HCT116 (cell line): ENCODE data around the gene BCL6. TPM values are rescaled to one million over a fixed set of nuclear protein-coding genes. Genes with fewer than 3 reads are reported as not detected.

Source experiments
- ATAC-seq: fragments of 200-7000 bp; cut with Tn5 transposase; 2 replicates; pipeline ENCODE4 v1.9.1; 2020; ENCODE audit warnings: mild to moderate bottlenecking, moderate library complexity
- BruUV-seq: library from RNA; stranded (reverse); fragments of 400-500 nt; replicated peaks from 2 replicates; lab custom pipeline; 2021; lab: Mats Ljungman, UMichigan
- CTCF ChIA-PET: fragments of 300-600 bp; sonication (Branson Sonifier 250); formaldehyde crosslinking; loops from one replicate; lab custom pipeline; 2021; ENCODE audit warnings: antibody characterized with exemption; lab: Charles Lee
- POLR2A ChIA-PET: fragments of 300-600, 350-600 bp; sonication (Branson Sonifier 250); formaldehyde crosslinking; loops from one replicate; lab custom pipeline; 2021; ENCODE audit warnings: antibody characterized with exemption; lab: Charles Lee
- RAD21 ChIA-PET, 2 experiments: fragments of 300-600 bp; sonication (Branson Sonifier 250); formaldehyde crosslinking; loops; one replicate each; lab custom pipeline; 2023; ENCODE audit warnings: low total read pairs in 2 of 2; ENCODE audit not compliant: uncharacterized antibody in 2 of 2, unreplicated experiment in 2 of 2, low non-redundant PET in 1 of 2; lab: Charles Lee
- DNase-seq: peaks from one replicate; pipeline ENCODE4 v3.0.0-alpha.2; 2010; ENCODE audit warnings: low read depth, low spot score
- H2AFZ ChIP-seq: fragments of 200-600 bp; shearing (Covaris generic), sonication (generic); 2 replicates; pipeline ENCODE4 v1.6.1; 2017; ENCODE audit warnings: low read depth, mixed run types, mixed read lengths, antibody characterized with exemption, low read length; ENCODE audit not compliant: poor library complexity, severe bottlenecking
- H3K27ac ChIP-seq: 2 replicates; pipeline ENCODE4 v1.5.1; 2012; ENCODE audit warnings: low read depth, low read length
- H3K27me3 ChIP-seq: fragments of 200-600 bp; sonication (generic); 2 replicates; pipeline ENCODE4 v1.6.1; 2016; ENCODE audit warnings: mixed run types, low read length, mixed read lengths; ENCODE audit not compliant: insufficient read depth
- H3K36me3 ChIP-seq, 2 experiments: fragments of 200-500 bp in 1 of 2; fragments of 200-600 bp in 1 of 2; sonication (Bioruptor generic) in 1 of 2; sonication (generic) in 1 of 2; 2 replicates each; pipeline versions ENCODE4 v1.5.1 to v1.6.1; 2014 to 2016; ENCODE audit warnings: low read length in 2 of 2, inconsistent platforms in 1 of 2, mixed read lengths in 1 of 2, mixed run types in 1 of 2; ENCODE audit not compliant: insufficient read depth in 2 of 2, control insufficient read depth in 1 of 2
- H3K4me1 ChIP-seq, 2 experiments: fragments of 200-600 bp in 1 of 2; sonication (generic) in 1 of 2; 2 replicates each; pipeline versions ENCODE4 v1.5.1 to v1.6.1; 2012 to 2017; ENCODE audit warnings: low read length in 2 of 2, inconsistent platforms in 1 of 2, mild to moderate bottlenecking in 1 of 2, mixed read lengths in 1 of 2, mixed run types in 1 of 2, moderate library complexity in 1 of 2; ENCODE audit not compliant: insufficient read depth in 2 of 2, control insufficient read depth in 1 of 2
- H3K4me2 ChIP-seq: fragments of 200-600 bp; sonication (generic); 2 replicates; pipeline ENCODE4 v1.6.1; 2017; ENCODE audit warnings: mixed run types, low read length, mixed read lengths
- H3K4me3 ChIP-seq, 2 experiments: fragments of 200-600 bp in 1 of 2; sonication (generic) in 1 of 2; replicated peaks in 1 of 2; 2 replicates each; pipeline ENCODE4 v1.5.1; 2011 to 2016; ENCODE audit warnings: low read length in 2 of 2, control low read depth in 1 of 2, low read depth in 1 of 2, mild to moderate bottlenecking in 1 of 2, mixed read lengths in 1 of 2, mixed run types in 1 of 2
- H3K79me2 ChIP-seq: fragments of 200-600 bp; sonication (generic); 2 replicates; pipeline ENCODE4 v1.6.1; 2017; ENCODE audit warnings: mild to moderate bottlenecking, mixed run types, low read length, moderate library complexity, mixed read lengths; ENCODE audit not compliant: insufficient read depth
- H3K9ac ChIP-seq: fragments of 200-600 bp; sonication (generic); 2 replicates; pipeline ENCODE4 v1.6.1; 2016; ENCODE audit warnings: low read length, mixed read lengths
- H3K9me2 ChIP-seq: fragments of 200-600 bp; sonication (generic), shearing (Covaris generic); 2 replicates; pipeline ENCODE4 v1.6.1; 2017; ENCODE audit warnings: mixed run types, mild to moderate bottlenecking, moderate library complexity; ENCODE audit not compliant: insufficient read depth
- H3K9me3 ChIP-seq, 2 experiments: fragments of 200-500 bp in 1 of 2; fragments of 200-600 bp in 1 of 2; sonication (Bioruptor generic) in 1 of 2; sonication (generic) in 1 of 2; 2 replicates each; pipeline ENCODE4 v1.6.1; 2014 to 2017; ENCODE audit warnings: low read length in 2 of 2, mixed read lengths in 2 of 2, inconsistent platforms in 1 of 2, low read depth in 1 of 2, mild to moderate bottlenecking in 1 of 2, mixed run types in 1 of 2, moderate library complexity in 1 of 2; ENCODE audit not compliant: control insufficient read depth in 1 of 2, insufficient read depth in 1 of 2
- H4K20me1 ChIP-seq: fragments of 200-600 bp; sonication (generic), shearing (Covaris generic); 2 replicates; pipeline ENCODE4 v1.6.1; 2017; ENCODE audit warnings: mixed run types, mild to moderate bottlenecking, moderate library complexity; ENCODE audit not compliant: insufficient read depth
- CEBPB ChIP-seq: IDR thresholded peaks from 2 replicates; pipeline ENCODE4 v1.6.1; 2012; ENCODE audit warnings: low read depth
- EGR1 ChIP-seq: IDR thresholded peaks from 2 replicates; pipeline ENCODE4 v1.6.1; 2012; ENCODE audit warnings: low read depth
- ELF1 ChIP-seq: IDR thresholded peaks from 2 replicates; pipeline ENCODE4 v1.6.1; 2012; ENCODE audit warnings: low read depth, borderline replicate concordance
- FOSL1 ChIP-seq: IDR thresholded peaks from 2 replicates; pipeline ENCODE4 v1.6.1; 2012; ENCODE audit warnings: low read depth
- JUND ChIP-seq: IDR thresholded peaks from 2 replicates; pipeline ENCODE4 v1.6.1; 2012
- POLR2A ChIP-seq: IDR thresholded peaks from 2 replicates; pipeline ENCODE4 v1.7.0; 2011; ENCODE audit warnings: borderline replicate concordance; ENCODE audit not compliant: insufficient read depth, insufficient read length; ENCODE audit errors: extremely low read depth
- POLR2AphosphoS5 ChIP-seq: IDR thresholded peaks from 2 replicates; pipeline ENCODE4 v1.6.1; 2011; ENCODE audit warnings: mild to moderate bottlenecking, low read depth, low read length, moderate library complexity
- SP1 ChIP-seq: IDR thresholded peaks from 2 replicates; pipeline ENCODE4 v1.6.1; 2012; ENCODE audit warnings: low read depth
- SRF ChIP-seq: IDR thresholded peaks from 2 replicates; pipeline ENCODE4 v1.6.1; 2012; ENCODE audit warnings: low read depth
- TCF7L2 ChIP-seq: IDR thresholded peaks from 2 replicates; pipeline ENCODE4 v1.7.0; 2011; ENCODE audit warnings: borderline replicate concordance, inconsistent platforms; ENCODE audit not compliant: insufficient read depth, insufficient read length; ENCODE audit errors: extremely low read depth
- YY1 ChIP-seq: IDR thresholded peaks from 2 replicates; pipeline ENCODE4 v1.6.1; 2011; ENCODE audit warnings: low read length, low read depth, moderate library complexity, mild to moderate bottlenecking; ENCODE audit not compliant: insufficient replicate concordance; ENCODE audit errors: extremely low read depth
- ZFX ChIP-seq: fragments of 450-650 bp; IDR thresholded peaks from 2 replicates; pipeline ENCODE4 v1.6.1; 2017
- ZNF274 ChIP-seq: fragments of 200-500 bp; sonication (Bioruptor generic); IDR thresholded peaks from 2 replicates; pipeline ENCODE4 v1.6.1; 2014; ENCODE audit warnings: mild to moderate bottlenecking, low read depth, low read length, inconsistent platforms
- intact Hi-C: fragments of 100-400 bp; cut with micrococcal nuclease; formaldehyde crosslinking; loops from 2 replicates; pipeline ENCODE4 v1.10.0; 2022
- total RNA-seq: library from RNA; stranded (reverse); gene quantifications from one replicate; pipeline ENCODE4 v1.2.1, GENCODE V29; 2021; ENCODE audit not compliant: unreplicated experiment
- TF ChIP-seq, protein P1 (sequence below): IDR thresholded peaks from 2 replicates; pipeline ENCODE4 v1.6.1; 2011; ENCODE audit warnings: mild to moderate bottlenecking, low read length, moderate library complexity; ENCODE audit not compliant: insufficient replicate concordance; ENCODE audit errors: extremely low read depth
- TF ChIP-seq, protein P2 (sequence below), 3 experiments: fragments of 200-600 bp in 1 of 3; sonication (generic) in 1 of 3; IDR thresholded peaks in 2 of 3; conservative IDR thresholded peaks in 1 of 3; 2 replicates each; pipeline ENCODE4 v1.5.1; 2012 to 2017; ENCODE audit warnings: low read depth in 2 of 3, low read length in 2 of 3, antibody characterized with exemption in 1 of 3, borderline replicate concordance in 1 of 3, control low read depth in 1 of 3, mild to moderate bottlenecking in 1 of 3, mixed read lengths in 1 of 3, mixed run types in 1 of 3, moderate library complexity in 1 of 3; ENCODE audit not compliant: insufficient read depth in 1 of 3
- TF ChIP-seq, protein P3 (sequence below): IDR thresholded peaks from 2 replicates; pipeline ENCODE4 v1.6.1; 2012
- TF ChIP-seq, protein P4 (sequence below): IDR thresholded peaks from 2 replicates; pipeline ENCODE4 v1.6.1; 2012; ENCODE audit warnings: low read depth

BCL6 gene
- total RNA-seq, 1 experiment from 2014 or later = 17.5 TPM

DNA sequence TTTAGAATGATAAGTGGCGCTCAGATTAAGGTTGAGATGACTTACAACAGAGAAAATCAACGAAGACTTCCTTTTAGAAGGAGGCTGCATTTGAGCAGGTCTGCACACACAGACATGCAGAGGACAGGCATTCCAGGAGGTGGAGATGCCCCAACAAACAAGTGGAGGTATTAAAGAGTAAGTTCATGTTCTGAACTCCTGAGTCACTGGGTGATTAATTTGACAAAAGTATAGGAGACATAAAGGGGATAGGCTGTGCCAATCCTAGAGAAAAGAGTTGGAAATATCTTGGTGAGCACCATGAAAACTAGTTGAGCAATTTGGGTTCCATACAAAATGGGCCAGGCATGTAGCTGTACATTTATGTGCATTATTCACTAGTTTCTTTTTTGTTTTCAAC lies 33.5 kb upstream of the BCL6 start:
- no peaks in the 10 kb centered on the region for H3K27me3 ChIP-seq
- ATAC-seq = no peak
- intact Hi-C loops = no loop called here
- DNase-seq = no peak
- no peaks in the 10 kb centered on the region for H3K9me2 ChIP-seq
- BruUV-seq = no TSS peak
- no peak overlapping the region for H2AFZ ChIP-seq
- H3K9me3 ChIP-seq = no peaks in the 10 kb centered on the region
- no peaks in the 10 kb centered on the region for H4K20me1 ChIP-seq
- no peak overlapping the region for H3K9ac ChIP-seq
- H3K4me3 ChIP-seq = no peak overlapping the region
- no peaks in the 10 kb centered on the region; a peak in 1 of 4 replicates for H3K4me1 ChIP-seq
- H3K36me3 ChIP-seq = no peaks in the 10 kb centered on the region
- RAD21 ChIA-PET = no interaction called here
- no peaks in the 10 kb centered on the region for H3K79me2 ChIP-seq
- no peak overlapping the region for H3K27ac ChIP-seq
- TF ChIP-seq SRF = no peak
- TF ChIP-seq, protein P1, sequence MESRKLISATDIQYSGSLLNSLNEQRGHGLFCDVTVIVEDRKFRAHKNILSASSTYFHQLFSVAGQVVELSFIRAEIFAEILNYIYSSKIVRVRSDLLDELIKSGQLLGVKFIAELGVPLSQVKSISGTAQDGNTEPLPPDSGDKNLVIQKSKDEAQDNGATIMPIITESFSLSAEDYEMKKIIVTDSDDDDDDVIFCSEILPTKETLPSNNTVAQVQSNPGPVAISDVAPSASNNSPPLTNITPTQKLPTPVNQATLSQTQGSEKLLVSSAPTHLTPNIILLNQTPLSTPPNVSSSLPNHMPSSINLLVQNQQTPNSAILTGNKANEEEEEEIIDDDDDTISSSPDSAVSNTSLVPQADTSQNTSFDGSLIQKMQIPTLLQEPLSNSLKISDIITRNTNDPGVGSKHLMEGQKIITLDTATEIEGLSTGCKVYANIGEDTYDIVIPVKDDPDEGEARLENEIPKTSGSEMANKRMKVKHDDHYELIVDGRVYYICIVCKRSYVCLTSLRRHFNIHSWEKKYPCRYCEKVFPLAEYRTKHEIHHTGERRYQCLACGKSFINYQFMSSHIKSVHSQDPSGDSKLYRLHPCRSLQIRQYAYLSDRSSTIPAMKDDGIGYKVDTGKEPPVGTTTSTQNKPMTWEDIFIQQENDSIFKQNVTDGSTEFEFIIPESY = no peak
- no peak for TF ChIP-seq EGR1
- no peak for TF ChIP-seq FOSL1
- TF ChIP-seq, protein P2, sequence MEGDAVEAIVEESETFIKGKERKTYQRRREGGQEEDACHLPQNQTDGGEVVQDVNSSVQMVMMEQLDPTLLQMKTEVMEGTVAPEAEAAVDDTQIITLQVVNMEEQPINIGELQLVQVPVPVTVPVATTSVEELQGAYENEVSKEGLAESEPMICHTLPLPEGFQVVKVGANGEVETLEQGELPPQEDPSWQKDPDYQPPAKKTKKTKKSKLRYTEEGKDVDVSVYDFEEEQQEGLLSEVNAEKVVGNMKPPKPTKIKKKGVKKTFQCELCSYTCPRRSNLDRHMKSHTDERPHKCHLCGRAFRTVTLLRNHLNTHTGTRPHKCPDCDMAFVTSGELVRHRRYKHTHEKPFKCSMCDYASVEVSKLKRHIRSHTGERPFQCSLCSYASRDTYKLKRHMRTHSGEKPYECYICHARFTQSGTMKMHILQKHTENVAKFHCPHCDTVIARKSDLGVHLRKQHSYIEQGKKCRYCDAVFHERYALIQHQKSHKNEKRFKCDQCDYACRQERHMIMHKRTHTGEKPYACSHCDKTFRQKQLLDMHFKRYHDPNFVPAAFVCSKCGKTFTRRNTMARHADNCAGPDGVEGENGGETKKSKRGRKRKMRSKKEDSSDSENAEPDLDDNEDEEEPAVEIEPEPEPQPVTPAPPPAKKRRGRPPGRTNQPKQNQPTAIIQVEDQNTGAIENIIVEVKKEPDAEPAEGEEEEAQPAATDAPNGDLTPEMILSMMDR (IDR thresholded peaks at IDR 0.05 in 2 of 3, conservative IDR thresholded peaks at IDR 0.05 in 1 of 3; ENCODE audit: borderline replicate concordance in 1 of 3, insufficient read depth in 1 of 3, low read depth in 2 of 3, low read length in 2 of 3) = no peak
- no peak for TF ChIP-seq POLR2A
- no peak for TF ChIP-seq ELF1
- no peak for TF ChIP-seq YY1
- no peak for TF ChIP-seq SP1
- TF ChIP-seq, protein P3, sequence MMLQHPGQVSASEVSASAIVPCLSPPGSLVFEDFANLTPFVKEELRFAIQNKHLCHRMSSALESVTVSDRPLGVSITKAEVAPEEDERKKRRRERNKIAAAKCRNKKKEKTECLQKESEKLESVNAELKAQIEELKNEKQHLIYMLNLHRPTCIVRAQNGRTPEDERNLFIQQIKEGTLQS = no peak
- TF ChIP-seq POLR2AphosphoS5 = no peak
- TF ChIP-seq, protein P4, sequence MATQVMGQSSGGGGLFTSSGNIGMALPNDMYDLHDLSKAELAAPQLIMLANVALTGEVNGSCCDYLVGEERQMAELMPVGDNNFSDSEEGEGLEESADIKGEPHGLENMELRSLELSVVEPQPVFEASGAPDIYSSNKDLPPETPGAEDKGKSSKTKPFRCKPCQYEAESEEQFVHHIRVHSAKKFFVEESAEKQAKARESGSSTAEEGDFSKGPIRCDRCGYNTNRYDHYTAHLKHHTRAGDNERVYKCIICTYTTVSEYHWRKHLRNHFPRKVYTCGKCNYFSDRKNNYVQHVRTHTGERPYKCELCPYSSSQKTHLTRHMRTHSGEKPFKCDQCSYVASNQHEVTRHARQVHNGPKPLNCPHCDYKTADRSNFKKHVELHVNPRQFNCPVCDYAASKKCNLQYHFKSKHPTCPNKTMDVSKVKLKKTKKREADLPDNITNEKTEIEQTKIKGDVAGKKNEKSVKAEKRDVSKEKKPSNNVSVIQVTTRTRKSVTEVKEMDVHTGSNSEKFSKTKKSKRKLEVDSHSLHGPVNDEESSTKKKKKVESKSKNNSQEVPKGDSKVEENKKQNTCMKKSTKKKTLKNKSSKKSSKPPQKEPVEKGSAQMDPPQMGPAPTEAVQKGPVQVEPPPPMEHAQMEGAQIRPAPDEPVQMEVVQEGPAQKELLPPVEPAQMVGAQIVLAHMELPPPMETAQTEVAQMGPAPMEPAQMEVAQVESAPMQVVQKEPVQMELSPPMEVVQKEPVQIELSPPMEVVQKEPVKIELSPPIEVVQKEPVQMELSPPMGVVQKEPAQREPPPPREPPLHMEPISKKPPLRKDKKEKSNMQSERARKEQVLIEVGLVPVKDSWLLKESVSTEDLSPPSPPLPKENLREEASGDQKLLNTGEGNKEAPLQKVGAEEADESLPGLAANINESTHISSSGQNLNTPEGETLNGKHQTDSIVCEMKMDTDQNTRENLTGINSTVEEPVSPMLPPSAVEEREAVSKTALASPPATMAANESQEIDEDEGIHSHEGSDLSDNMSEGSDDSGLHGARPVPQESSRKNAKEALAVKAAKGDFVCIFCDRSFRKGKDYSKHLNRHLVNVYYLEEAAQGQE = no peak
- no peak for TF ChIP-seq JUND
- TF ChIP-seq ZNF274 = no peak
- TF ChIP-seq CEBPB = no peak
- no peak for TF ChIP-seq ZFX
- TF ChIP-seq TCF7L2 = no peak
- POLR2A ChIA-PET = no interaction called here
- CTCF ChIA-PET = no interaction called here
- no peak overlapping the region for H3K4me2 ChIP-seq
